Measurements from ENCODE around the gene HSPA4. TPM values are rescaled to one million over a fixed set of nuclear protein-coding genes. Genes with fewer than 3 reads are reported as not detected.

The HSPA4 gene
- total RNA-seq, 2 donors from 2014 or later = 245 to 287 TPM

DNA sequence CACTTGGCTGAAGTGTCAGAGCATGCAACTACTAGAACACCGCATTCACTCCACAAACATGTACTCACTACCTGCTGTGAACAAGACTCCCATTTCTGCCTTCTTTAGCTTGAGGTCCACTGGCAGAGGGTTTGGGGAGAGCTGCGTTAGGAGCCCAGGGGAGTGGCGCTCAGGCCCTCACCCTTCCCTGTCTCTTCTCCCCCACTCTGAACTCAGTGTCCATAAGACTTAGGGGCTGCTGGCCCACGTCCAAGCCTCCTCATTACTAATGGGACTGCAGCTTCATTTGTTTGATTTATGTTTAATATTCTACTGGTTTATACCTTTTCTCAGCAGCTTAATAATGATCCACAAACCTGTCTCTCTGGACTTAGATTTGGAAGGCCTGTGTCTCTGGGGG, 70.9 kb downstream of the HSPA4 start:
- Histone ChIP-seq H3K4me3 (ENCODE audit: low read length) (no peak overlapping the region), H3K27me3 (ENCODE audit: control insufficient read depth, insufficient read depth, low read length, poor library complexity, severe bottlenecking) (no peaks in the 10 kb centered on the region), H3K36me3 (ENCODE audit: control insufficient read depth, insufficient read depth, low read length) (no peaks in the 10 kb centered on the region), H3K27ac (ENCODE audit: low read depth, low read length) (no peak overlapping the region), H3K9me3 (ENCODE audit: control insufficient read depth, low read length) (no peaks in the 10 kb centered on the region), H3K4me1 (ENCODE audit: control insufficient read depth, insufficient read depth, low read length) (peaks cover 2% of the 10 kb centered on the region), H3K9ac (ENCODE audit: extremely low read depth, low read length, poor library complexity, severe bottlenecking) (no peak overlapping the region)
- no peaks in the 10 kb centered on the region for H3K4me1 Mint-ChIP-seq
- no peaks in the 10 kb centered on the region for H3K36me3 Mint-ChIP-seq (ENCODE audit: low read depth)
- no peaks in the 10 kb centered on the region for H3K9me3 Mint-ChIP-seq
- WGBS, 2 experiments (ENCODE audit: insufficient coverage in 1 of 2, insufficient read length in 1 of 2) = 96 to 100% methylated on average over 3 of the region's 4 CpGs
- H3K27me3 Mint-ChIP-seq (ENCODE audit: insufficient read depth) = peaks cover 2% of the 10 kb centered on the region
- DNase-seq = no peak
- H3K27ac Mint-ChIP-seq = no peak overlapping the region
- no peak overlapping the region for H3K4me3 Mint-ChIP-seq
- TF ChIP-seq CTCF (conservative IDR thresholded peaks at IDR 0.05) = no peak

DNA sequence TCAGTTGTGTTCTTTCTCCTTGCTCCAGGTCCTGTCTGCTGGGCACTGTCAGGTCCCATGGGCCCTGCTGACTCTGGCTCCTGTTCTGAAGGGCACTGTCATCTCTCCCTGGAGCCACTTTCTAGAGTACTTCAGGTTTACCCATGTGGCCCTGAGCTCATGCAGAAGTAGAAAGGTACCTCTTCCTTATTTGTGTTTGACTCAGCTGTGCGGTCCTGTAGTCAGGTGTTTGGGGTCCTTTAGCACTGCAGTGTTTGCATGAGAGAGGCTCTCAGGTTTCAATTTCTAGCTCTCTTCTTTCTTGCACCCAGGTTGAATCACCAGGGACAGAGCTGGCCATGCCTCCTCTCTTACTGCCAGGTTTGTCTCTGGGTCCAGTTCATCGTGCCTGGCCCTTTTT, 71.5 kb downstream of the HSPA4 start:
- DNase-seq = peak; percentile 13
- no peaks in the 10 kb centered on the region for H3K9me3 ChIP-seq (ENCODE audit: control insufficient read depth, low read length)
- Mint-ChIP-seq H3K4me3 (no peak overlapping the region), H3K4me1 (no peaks in the 10 kb centered on the region), H3K27me3 (ENCODE audit: insufficient read depth) (peaks cover 2% of the 10 kb centered on the region), H3K36me3 (ENCODE audit: low read depth) (no peaks in the 10 kb centered on the region), H3K27ac (no peak overlapping the region), H3K9me3 (no peaks in the 10 kb centered on the region)
- TF ChIP-seq CTCF (conservative IDR thresholded peaks at IDR 0.05) = no peak
- no peak overlapping the region for H3K4me3 ChIP-seq (ENCODE audit: low read length)
- H3K36me3 ChIP-seq (ENCODE audit: control insufficient read depth, insufficient read depth, low read length) = no peaks in the 10 kb centered on the region
- WGBS, 2 experiments (ENCODE audit: insufficient coverage in 1 of 2, insufficient read length in 1 of 2) = 90 to 100% methylated on average over 1 to 2 of the region's 2 CpGs
- no peak overlapping the region for H3K27ac ChIP-seq (ENCODE audit: low read depth, low read length)
- H3K4me1 ChIP-seq (ENCODE audit: control insufficient read depth, insufficient read depth, low read length) = peaks cover 2% of the 10 kb centered on the region
- H3K27me3 ChIP-seq (ENCODE audit: control insufficient read depth, insufficient read depth, low read length, poor library complexity, severe bottlenecking) = no peaks in the 10 kb centered on the region
- H3K9ac ChIP-seq (ENCODE audit: extremely low read depth, low read length, poor library complexity, severe bottlenecking) = no peak overlapping the region

DNA sequence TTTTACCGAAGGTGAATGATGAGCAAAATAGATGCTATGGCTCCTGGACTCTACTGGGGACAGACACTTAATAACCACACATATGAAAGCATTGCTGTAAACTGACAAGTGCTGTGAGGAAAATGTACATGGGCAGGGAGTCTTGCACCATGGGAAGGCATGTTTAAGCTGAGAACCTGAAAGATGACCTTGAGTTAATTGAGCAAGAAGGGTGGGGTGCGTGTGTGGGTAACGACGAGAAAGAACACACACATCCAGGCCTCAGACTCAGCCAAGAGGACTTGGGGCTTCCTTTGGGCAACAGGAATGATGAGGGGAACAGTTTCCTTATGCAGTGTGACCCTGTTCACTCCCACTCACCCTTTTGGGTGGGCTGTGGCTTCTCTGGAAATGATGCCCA, 73.1 kb downstream of the HSPA4 start:
- DNase-seq = no peak
- Histone ChIP-seq H3K27ac (ENCODE audit: low read depth, low read length) (no peak overlapping the region), H3K4me1 (ENCODE audit: control insufficient read depth, insufficient read depth, low read length) (no peaks in the 10 kb centered on the region), H3K36me3 (ENCODE audit: control insufficient read depth, insufficient read depth, low read length) (no peaks in the 10 kb centered on the region), H3K9me3 (ENCODE audit: control insufficient read depth, low read length) (no peaks in the 10 kb centered on the region), H3K4me3 (ENCODE audit: low read length) (no peak overlapping the region), H3K9ac (ENCODE audit: extremely low read depth, low read length, poor library complexity, severe bottlenecking) (no peak overlapping the region), H3K27me3 (ENCODE audit: control insufficient read depth, insufficient read depth, low read length, poor library complexity, severe bottlenecking) (no peaks in the 10 kb centered on the region)
- no peaks in the 10 kb centered on the region for H3K4me1 Mint-ChIP-seq
- H3K36me3 Mint-ChIP-seq (ENCODE audit: low read depth) = no peaks in the 10 kb centered on the region
- H3K4me3 Mint-ChIP-seq = no peak overlapping the region
- TF ChIP-seq CTCF (conservative IDR thresholded peaks at IDR 0.05) = no peak
- no peaks in the 10 kb centered on the region for H3K9me3 Mint-ChIP-seq
- 98% methylated on average over 4 of the region's 4 CpGs; no CpG with 5 or more reads in 1 of the 2 experiments for WGBS, 2 experiments (ENCODE audit: insufficient coverage in 1 of 2, insufficient read length in 1 of 2)
- peaks cover 3% of the 10 kb centered on the region for H3K27me3 Mint-ChIP-seq (ENCODE audit: insufficient read depth)
- no peak overlapping the region for H3K27ac Mint-ChIP-seq

All from endodermal cell (in vitro differentiated cells).